ENCODE results near the gene IRF1.
"Not testable (repeated sequence)": the region's sequence is repeated elsewhere in the genome, so short reads cannot be mapped to it uniquely, and the experiment has no call there.

IRF1 gene

GRCh38 chr5:132490484-132491367 is at the start of gene IRF1:
TSS of gene IRF1 (minus strand) at chr5:132490773. CDS start at chr5:132489478, 1,295 bp downstream.
- DNase-seq (ENCODE audit: low read depth): peak; percentile 92

- no peak for DNase-seq (ENCODE audit: low read depth)
Observed at GRCh38 chr5:132540149-132540548, 49.6 kb upstream of the IRF1 start.

GRCh38 chr5:132539716-132540115 is 49.1 kb upstream of the IRF1 start:
- no peak for DNase-seq (ENCODE audit: low read depth)

GRCh38 chr5:132530946-132531345 is 40.4 kb upstream of the IRF1 start:
- no peak for DNase-seq (ENCODE audit: low read depth)

GRCh38 chr5:132528866-132529634 is 38.5 kb upstream of the IRF1 start:
- no peak for DNase-seq (ENCODE audit: low read depth)

GRCh38 chr5:132528021-132528420 is 37.4 kb upstream of the IRF1 start:
- no peak for DNase-seq (ENCODE audit: low read depth)

GRCh38 chr5:132526974-132527564 is 36.5 kb upstream of the IRF1 start:
- DNase-seq (ENCODE audit: low read depth): no peak

- DNase-seq (ENCODE audit: low read depth): no peak
Observed at GRCh38 chr5:132526290-132526973, 35.9 kb upstream of the IRF1 start.

GRCh38 chr5:132525299-132525724 is 34.7 kb upstream of the IRF1 start:
- DNase-seq (ENCODE audit: low read depth): no peak

- not testable (repeated sequence) for DNase-seq (ENCODE audit: low read depth)
Observed at GRCh38 chr5:132524877-132525276, 34.3 kb upstream of the IRF1 start.

- not testable (repeated sequence) for DNase-seq (ENCODE audit: low read depth)
Observed at GRCh38 chr5:132522067-132522466, 31.5 kb upstream of the IRF1 start.

- not testable (repeated sequence) for DNase-seq (ENCODE audit: low read depth)
Observed at GRCh38 chr5:132513618-132514336, 23.2 kb upstream of the IRF1 start.

GRCh38 chr5:132510076-132510475 is 19.5 kb upstream of the IRF1 start:
- no peak for DNase-seq (ENCODE audit: low read depth)

- no peak for DNase-seq (ENCODE audit: low read depth)
Observed at GRCh38 chr5:132506094-132506692, 15.6 kb upstream of the IRF1 start.

GRCh38 chr5:132505641-132506040 is 15.1 kb upstream of the IRF1 start:
- no peak for DNase-seq (ENCODE audit: low read depth)

GRCh38 chr5:132504746-132505145 is 14.2 kb upstream of the IRF1 start:
- no peak for DNase-seq (ENCODE audit: low read depth)

GRCh38 chr5:132503244-132503643 is 12.7 kb upstream of the IRF1 start:
- DNase-seq (ENCODE audit: low read depth): no peak

- no peak for DNase-seq (ENCODE audit: low read depth)
Observed at GRCh38 chr5:132501961-132502931, 11.7 kb upstream of the IRF1 start.

GRCh38 chr5:132501629-132501956 is 11.0 kb upstream of the IRF1 start:
- DNase-seq (ENCODE audit: low read depth): no peak
